Naive B cell (primary cell): ENCODE results near the gene EPHB3. TPM values are rescaled to one million over a fixed set of nuclear protein-coding genes. Genes with fewer than 3 reads are reported as not detected.

Source experiments
- ATAC-seq, 2 donors: fragments of 150-1000 bp; cut with Tn5 transposase; 2 replicates each; pipeline ENCODE4 v1.10.0; 2021; ENCODE audit warnings: low read depth in 2 of 2, mild to moderate bottlenecking in 2 of 2, moderate library complexity in 2 of 2
- DNase-seq: peaks from one replicate; pipeline ENCODE4 v3.0.0; 2022
- H3K27ac Mint-ChIP-seq, 6 donors: one replicate each; pipeline ENCODE4 v1.8.0; 2020 to 2022; ENCODE audit warnings: mild to moderate bottlenecking in 6 of 6, mixed read lengths in 6 of 6, moderate library complexity in 5 of 6, inconsistent platforms in 2 of 6
- H3K27me3 Mint-ChIP-seq, 3 donors: one replicate each; pipeline ENCODE4 v1.8.0; 2021 to 2022; ENCODE audit warnings: mixed read lengths in 3 of 3, mild to moderate bottlenecking in 1 of 3
- H3K36me3 Mint-ChIP-seq, 2 donors: one replicate each; pipeline ENCODE4 v1.8.0; 2020 to 2022; ENCODE audit warnings: mixed read lengths in 2 of 2, inconsistent platforms in 1 of 2, mild to moderate bottlenecking in 1 of 2
- H3K4me1 Mint-ChIP-seq, 3 donors: one replicate each; pipeline ENCODE4 v1.8.0; 2020 to 2022; ENCODE audit warnings: mixed read lengths in 3 of 3, inconsistent platforms in 1 of 3, mild to moderate bottlenecking in 1 of 3, moderate library complexity in 1 of 3
- H3K4me3 Mint-ChIP-seq, 8 donors: one replicate each; pipeline ENCODE4 v1.8.0; 2020 to 2022; ENCODE audit warnings: mild to moderate bottlenecking in 8 of 8, mixed read lengths in 8 of 8, moderate library complexity in 8 of 8, inconsistent platforms in 2 of 8
- H3K9me3 Mint-ChIP-seq, 7 donors: one replicate each; pipeline ENCODE4 v1.8.0; 2020 to 2022; ENCODE audit warnings: mixed read lengths in 7 of 7, mild to moderate bottlenecking in 5 of 7, inconsistent platforms in 2 of 7, moderate library complexity in 1 of 7
- polyA plus RNA-seq, 6 donors: library from polyadenylated mRNA; unstranded; fragments of 300-500 nt; fragmentation: Illumina TruSeq; gene quantifications; one replicate each; pipeline ENCODE4 v1.2.3, GENCODE V29; 2021; ENCODE audit warnings: low read depth in 6 of 6

Gene EPHB3
- polyA plus RNA-seq, 6 donors from 2014 or later: not detected

DNA sequence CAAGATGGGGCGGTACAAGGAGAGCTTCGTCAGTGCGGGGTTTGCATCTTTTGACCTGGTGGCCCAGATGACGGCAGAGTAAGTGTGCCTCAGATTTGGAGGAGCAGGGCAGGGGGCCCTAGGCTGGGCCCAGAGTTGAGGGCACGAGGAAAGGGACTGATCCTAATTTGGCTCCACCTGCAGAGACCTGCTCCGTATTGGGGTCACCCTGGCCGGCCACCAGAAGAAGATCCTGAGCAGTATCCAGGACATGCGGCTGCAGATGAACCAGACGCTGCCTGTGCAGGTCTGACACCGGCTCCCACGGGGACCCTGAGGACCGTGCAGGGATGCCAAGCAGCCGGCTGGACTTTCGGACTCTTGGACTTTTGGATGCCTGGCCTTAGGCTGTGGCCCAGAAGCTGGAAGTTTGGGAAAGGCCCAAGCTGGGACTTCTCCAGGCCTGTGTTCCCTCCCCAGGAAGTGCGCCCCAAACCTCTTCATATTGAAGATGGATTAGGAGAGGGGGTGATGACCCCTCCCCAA, 19.8 kb downstream of the EPHB3 start:
- ATAC-seq (no peak), DNase-seq (no peak)
- Mint-ChIP-seq H3K4me1 (peaks cover 6 to 15% (median 7%) of the 10 kb centered on the region in 3 donors), H3K36me3 (no peaks in the 10 kb centered on the region), H3K27me3 (peaks cover 49 to 65% (median 58%) of the 10 kb centered on the region in 3 donors), H3K27ac (no peak overlapping the region), H3K9me3 (no peaks in the 10 kb centered on the region), H3K4me3 (no peak overlapping the region)

DNA sequence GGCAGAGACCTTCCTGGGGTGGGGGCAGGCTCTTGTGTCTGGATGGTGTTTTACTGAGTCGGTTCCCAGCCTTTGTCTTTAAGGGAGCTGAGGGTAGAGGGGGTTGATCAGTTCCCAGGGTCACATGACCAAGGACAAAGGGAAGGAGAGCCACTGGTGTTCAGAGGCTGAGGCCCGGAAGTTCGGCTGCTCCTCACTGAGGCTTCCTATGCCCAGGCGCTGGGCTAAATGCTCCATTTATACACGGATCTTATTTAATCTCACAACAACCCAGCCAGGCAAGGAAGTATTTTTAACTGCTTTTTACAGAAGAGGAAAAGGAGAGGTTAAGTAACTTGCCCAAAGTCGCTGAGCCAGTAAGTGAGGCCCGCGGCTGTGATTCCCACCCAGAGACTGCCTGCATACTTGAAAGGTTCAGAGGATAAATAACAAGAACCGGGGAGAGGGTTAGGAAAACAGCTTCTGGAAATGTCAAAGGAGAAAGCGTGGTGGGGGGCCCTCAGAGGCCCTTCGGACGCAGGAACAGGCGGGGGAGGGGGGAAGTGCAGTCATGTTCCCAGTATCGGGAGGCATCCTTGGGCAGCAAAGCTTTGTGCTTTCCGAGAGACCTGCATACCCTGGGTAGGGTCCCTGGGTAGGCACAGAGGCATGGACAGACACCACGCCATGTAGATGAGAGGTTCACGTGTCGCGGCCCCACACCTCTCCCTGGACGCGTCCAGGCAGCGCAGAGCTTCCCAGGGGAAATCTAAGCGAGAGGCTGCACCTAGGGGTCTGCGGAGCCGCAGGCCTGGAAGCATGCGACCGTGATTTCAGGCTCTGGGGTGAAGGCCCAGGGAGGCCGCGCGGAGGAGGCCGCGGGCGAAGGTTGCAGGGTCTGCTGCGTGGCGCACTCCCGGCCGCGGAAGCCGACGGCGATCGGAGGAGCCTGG, 21.3 kb downstream of the EPHB3 start:
- Mint-ChIP-seq H3K27ac (no peak overlapping the region), H3K36me3 (no peaks in the 10 kb centered on the region), H3K4me1 (peaks cover 6 to 15% (median 7%) of the 10 kb centered on the region in 3 donors), H3K4me3 (peak overlapping the region; percentile 37 to 86 (median 67)), H3K27me3 (peaks cover 46 to 59% (median 54%) of the 10 kb centered on the region in 3 donors), H3K9me3 (no peaks in the 10 kb centered on the region)
- DNase-seq (no peak), ATAC-seq (no peak)

DNA sequence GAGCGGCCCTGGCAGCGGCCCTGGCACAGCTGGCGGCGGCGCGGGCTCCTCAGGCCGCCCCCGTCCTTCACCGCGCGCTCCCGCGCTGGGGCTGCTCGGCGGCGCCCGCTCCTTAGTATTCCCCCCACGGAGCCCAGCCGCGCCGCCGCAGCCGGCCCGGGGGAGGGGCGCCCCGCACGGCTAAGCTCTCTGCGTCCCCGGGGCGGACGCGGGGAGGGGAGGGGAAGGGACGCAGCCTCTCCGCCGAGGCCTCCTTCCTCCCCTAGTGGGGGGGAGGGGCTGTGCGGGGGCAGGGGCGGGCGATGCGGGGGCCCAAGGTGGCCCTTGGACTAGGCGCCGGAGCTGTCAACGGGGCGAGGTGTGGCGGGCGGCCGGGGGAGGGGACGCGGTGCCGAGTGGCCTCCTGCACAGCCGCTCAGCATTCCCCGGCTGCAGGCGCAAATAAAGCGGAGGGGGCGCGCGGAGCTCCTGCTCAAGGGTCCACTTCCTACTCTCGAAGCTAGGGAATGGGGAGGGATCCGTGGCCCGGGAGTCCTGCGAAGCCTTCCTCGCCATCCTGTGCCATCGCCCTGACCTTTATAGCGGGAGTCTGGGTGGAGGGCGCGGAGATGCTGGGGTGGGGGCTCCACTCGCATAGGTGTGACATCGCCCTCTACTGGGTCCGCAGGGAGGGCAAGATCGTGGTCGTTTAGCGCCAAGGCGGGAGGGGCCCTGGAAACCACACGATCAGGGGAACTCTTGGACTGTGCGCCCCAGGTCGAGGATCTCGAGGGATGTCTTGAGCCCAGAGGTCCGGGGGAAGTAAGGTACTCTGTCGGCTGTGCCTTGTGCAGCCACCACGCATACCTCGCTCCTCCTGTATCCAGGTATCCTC, 22.2 kb downstream of the EPHB3 start:
- Mint-ChIP-seq H3K4me1 (peaks cover 6 to 15% (median 7%) of the 10 kb centered on the region in 3 donors), H3K27ac (no peak overlapping the region), H3K4me3 (peak overlapping the region in 7 of 8 donors; percentile 5 to 69 (median 38)), H3K27me3 (peaks cover 39 to 50% (median 46%) of the 10 kb centered on the region in 3 donors), H3K9me3 (no peaks in the 10 kb centered on the region), H3K36me3 (no peaks in the 10 kb centered on the region)
- ATAC-seq (peak; percentile 45 to 56), DNase-seq (no peak)

DNA sequence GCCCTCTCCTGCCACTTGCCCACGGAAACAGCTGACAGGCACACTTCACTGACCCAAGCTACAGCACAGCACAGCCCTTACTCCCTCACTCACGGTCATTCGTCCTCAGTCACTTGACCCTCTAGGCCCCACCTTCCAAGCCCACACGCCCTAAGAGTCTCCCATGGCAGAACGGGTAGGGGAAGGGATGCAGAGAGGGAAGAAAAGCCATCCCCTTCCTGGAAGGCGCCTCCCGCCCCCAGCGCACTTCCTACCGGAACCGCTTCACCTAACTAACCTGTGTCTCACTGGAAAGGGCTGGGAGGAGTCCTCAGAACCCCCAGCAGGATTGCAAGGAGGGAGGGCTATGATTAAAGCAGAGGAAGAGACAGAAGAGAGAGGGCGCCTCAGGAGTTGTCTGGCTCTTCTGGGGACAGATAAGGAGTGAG, 22.9 kb downstream of the EPHB3 start:
- Mint-ChIP-seq H3K9me3 (no peaks in the 10 kb centered on the region), H3K4me3 (peak overlapping the region in 6 of 8 donors; percentile 15 to 69 (median 43)), H3K4me1 (peaks cover 6 to 15% (median 7%) of the 10 kb centered on the region in 3 donors), H3K36me3 (no peaks in the 10 kb centered on the region), H3K27me3 (peaks cover 34 to 44% (median 39%) of the 10 kb centered on the region in 3 donors), H3K27ac (no peak overlapping the region)
- ATAC-seq (peak in 1 of 2 donors; percentile 12), DNase-seq (no peak)

DNA sequence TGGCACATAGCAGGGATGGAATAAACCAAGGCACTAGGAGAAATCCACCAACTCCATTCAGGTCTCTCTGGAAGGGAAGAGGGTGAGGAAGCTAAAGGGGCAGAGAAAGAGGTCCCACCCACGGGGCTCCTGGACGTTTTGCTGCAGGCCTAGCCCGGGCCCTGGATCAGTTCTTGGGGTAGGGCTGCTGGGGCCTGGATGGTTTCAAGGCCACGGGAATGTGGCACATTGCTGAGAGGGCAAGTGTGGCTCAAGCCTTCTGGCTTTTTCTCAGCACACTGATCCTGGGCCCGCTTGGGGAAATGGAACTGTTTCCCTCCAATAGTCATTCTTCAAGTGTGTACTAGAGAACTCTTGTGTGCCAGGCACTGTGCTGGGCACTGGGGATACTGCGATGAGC, 24.0 kb downstream of the EPHB3 start:
- Mint-ChIP-seq H3K27ac (peak overlapping the region in 1 of 6 donors; percentile 6), H3K9me3 (no peaks in the 10 kb centered on the region), H3K27me3 (peaks cover 30 to 34% (median 30%) of the 10 kb centered on the region in 3 donors), H3K4me3 (no peak overlapping the region), H3K4me1 (peaks cover 6 to 15% (median 7%) of the 10 kb centered on the region in 3 donors), H3K36me3 (no peaks in the 10 kb centered on the region)
- no peak for ATAC-seq
- no peak for DNase-seq

DNA sequence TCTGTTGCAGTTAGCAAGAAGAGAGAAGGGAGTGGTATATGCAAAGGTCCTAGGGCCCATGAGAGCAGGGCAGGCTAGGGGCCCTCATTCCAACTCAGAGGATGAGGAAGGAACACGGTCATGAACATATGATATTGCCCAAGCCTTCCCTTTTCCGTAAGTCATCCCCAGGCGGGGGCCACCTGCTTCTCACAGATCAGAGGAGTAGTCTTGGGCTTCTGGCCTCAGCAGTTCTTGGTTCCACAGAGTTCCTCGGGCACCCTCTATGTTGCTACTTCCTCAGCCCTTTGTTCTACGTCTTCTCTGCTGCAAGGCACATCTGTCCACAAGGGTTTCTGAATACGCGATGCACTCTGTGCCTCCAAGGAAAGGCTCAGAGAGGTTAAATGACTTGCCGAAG, 25.3 kb downstream of the EPHB3 start:
- Mint-ChIP-seq H3K27ac (no peak overlapping the region), H3K4me3 (no peak overlapping the region), H3K27me3 (peaks cover 21 to 22% (median 22%) of the 10 kb centered on the region in 3 donors), H3K4me1 (peaks cover 6 to 15% (median 7%) of the 10 kb centered on the region in 3 donors), H3K36me3 (no peaks in the 10 kb centered on the region), H3K9me3 (no peaks in the 10 kb centered on the region)
- no peak for DNase-seq
- no peak for ATAC-seq

DNA sequence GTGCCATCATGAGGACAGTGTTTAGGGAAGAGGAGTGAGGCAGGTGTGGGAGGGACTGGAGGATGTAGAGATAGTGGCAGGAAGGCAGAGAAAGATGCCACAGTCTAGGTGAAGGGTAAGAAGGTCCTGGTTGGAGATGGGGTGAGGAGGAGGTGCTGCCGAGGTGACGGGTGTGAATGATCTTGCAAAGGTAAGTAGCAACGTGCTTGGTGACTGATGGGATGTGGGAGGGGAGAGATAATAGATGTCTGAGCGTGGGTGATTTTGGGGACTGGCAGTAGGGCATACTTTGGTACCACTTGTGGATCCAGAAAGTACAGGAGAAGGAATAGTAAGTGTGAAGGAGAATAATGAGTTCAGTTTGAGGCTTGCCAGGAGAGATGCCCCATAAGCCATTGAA, 27.2 kb downstream of the EPHB3 start:
- DNase-seq (no peak), ATAC-seq (no peak)
- Mint-ChIP-seq H3K4me3 (no peak overlapping the region), H3K9me3 (no peaks in the 10 kb centered on the region), H3K27ac (no peak overlapping the region), H3K4me1 (peaks cover 0 to 9% (median 0%) of the 10 kb centered on the region in 3 donors), H3K36me3 (no peaks in the 10 kb centered on the region), H3K27me3 (peaks cover 10 to 18% (median 15%) of the 10 kb centered on the region in 3 donors)

DNA sequence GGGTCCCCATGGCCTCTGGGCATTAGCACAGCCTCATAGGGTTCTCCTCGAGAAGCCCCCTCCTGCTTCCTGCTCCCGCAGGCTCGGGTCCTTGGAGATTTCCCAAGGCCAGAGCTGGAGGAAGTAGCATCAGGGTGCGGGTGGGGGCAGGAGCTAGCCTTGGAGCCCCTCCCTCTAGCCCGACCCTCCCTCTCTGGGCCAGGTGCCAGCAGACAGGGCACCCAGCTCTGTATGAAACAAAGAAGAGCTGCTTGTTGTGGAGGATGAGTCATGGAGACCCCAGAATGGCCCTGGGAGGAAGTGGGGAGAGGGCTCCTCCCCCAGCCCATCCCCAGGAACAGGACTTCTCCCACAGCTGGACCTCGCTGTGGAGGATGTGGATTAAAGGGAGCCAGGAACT, 29.2 kb downstream of the EPHB3 start:
- ATAC-seq (no peak), DNase-seq (no peak)
- no peak overlapping the region for H3K4me3 Mint-ChIP-seq
- no peaks in the 10 kb centered on the region for H3K4me1 Mint-ChIP-seq
- H3K36me3 Mint-ChIP-seq: no peaks in the 10 kb centered on the region
- no peaks in the 10 kb centered on the region for H3K9me3 Mint-ChIP-seq
- no peak overlapping the region for H3K27ac Mint-ChIP-seq
- peaks cover 0 to 8% (median 2%) of the 10 kb centered on the region in 3 donors for H3K27me3 Mint-ChIP-seq

DNA sequence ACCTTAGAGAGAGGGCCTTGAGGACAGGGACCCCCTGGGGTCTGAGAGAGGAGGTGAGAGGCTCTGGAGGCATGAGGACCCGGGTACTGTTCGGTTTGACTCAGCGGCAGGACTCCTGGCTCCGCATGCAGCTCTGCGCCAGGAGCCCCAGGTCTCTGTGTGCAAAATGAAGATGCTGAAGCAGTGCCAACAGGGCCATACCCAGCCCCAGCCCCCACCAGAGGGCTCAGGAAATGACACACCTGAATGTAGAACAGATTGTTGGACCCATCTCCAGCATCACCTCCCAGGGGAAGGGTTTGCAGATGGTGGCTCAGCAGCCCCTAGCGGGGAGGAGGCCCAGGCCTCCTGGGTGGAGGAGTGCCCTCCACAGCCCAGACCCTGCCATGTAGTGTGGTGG, 30.2 kb downstream of the EPHB3 start:
- no peak for ATAC-seq
- Mint-ChIP-seq H3K4me1 (no peaks in the 10 kb centered on the region), H3K27ac (no peak overlapping the region), H3K36me3 (no peaks in the 10 kb centered on the region), H3K4me3 (no peak overlapping the region), H3K27me3 (peaks cover 0 to 8% (median 0%) of the 10 kb centered on the region in 3 donors), H3K9me3 (no peaks in the 10 kb centered on the region)
- no peak for DNase-seq

DNA sequence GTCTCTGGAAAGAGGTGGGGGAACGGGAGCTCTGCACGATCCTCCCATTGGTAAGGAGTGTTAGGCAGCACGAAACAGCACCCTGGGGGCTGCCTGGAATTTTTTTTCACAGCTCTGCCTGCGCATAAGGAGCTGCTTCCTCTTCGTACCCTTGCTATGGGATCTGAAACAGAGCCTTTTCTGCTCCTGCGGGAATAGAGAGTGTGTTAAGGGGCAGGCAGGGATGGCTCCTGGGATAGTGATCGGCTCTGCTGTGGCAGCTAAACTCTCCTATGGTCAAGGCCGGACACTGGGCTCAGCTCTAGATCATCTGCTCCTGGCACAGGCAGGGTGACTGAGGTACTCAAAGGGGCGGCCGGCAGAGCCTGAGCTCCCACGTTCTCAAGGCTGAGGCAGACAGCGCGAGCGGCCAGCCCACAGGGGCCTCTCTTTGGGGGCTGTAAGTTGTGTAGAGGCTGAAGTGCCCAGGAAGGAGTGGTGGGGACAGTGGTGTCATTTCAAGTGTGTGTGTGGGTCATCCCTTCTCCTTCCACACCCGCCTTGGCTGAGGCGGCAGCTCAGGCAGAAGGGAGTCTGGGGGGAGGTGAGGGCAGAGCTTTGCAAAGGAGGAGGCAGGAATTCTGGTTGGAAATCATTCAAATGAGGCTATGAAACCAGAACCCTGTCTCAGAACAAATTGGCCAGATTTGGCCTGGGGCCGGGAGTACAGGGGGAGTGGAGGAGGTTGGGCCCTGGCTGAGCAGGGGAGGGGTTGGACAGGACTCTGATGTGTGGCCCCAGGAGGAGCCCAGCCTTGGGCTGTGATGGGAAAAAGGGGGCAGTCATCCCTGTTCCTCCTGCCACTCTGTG, 31.0 kb downstream of the EPHB3 start:
- no peak for DNase-seq
- no peaks in the 10 kb centered on the region for H3K9me3 Mint-ChIP-seq
- no peaks in the 10 kb centered on the region for H3K36me3 Mint-ChIP-seq
- H3K27ac Mint-ChIP-seq: peak overlapping the region in 1 of 6 donors; percentile 84
- H3K4me1 Mint-ChIP-seq: no peaks in the 10 kb centered on the region
- peaks cover 0 to 8% (median 0%) of the 10 kb centered on the region in 3 donors for H3K27me3 Mint-ChIP-seq
- no peak for ATAC-seq
- no peak overlapping the region for H3K4me3 Mint-ChIP-seq

DNA sequence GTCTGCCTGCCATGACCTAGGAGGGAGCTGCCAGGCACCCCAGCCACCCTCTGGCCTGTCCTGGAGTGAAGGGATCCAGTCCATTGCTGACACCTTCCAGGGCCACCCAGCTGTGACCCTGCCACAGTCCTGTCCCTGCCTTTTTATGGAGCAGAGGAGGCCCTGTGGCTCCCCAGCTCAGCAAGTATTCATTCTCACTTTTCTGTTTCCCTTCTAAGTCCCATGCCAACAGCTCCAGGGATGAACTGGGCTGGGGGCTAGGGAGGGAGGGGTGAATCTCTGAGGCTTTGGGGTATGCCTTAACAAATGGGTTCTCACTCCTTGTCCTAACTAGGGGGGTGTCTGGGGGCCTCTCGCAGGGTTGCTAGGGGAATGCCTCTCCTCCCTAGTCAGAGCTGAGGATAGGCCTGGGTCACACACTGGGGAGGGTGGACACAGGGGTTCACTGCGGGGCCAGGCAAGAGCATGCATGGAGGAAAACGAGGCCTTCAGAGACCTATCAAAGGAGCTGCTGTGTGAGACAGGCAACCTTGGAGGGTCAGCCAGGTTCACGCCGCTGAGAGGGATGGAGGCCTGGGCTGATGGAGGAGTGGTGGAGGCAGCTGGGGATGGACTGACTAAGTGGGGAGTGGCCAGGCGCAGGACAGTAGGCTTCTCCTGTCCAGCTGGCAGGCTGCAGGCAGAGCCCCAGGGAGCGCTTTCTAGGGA, 31.8 kb downstream of the EPHB3 start:
- no peaks in the 10 kb centered on the region for H3K9me3 Mint-ChIP-seq
- H3K27me3 Mint-ChIP-seq: peaks cover 0 to 8% (median 0%) of the 10 kb centered on the region in 3 donors
- peak overlapping the region in 1 of 6 donors; percentile 20 for H3K27ac Mint-ChIP-seq
- H3K4me3 Mint-ChIP-seq: no peak overlapping the region
- H3K36me3 Mint-ChIP-seq: no peaks in the 10 kb centered on the region
- DNase-seq (no peak), ATAC-seq (no peak)
- no peaks in the 10 kb centered on the region for H3K4me1 Mint-ChIP-seq

DNA sequence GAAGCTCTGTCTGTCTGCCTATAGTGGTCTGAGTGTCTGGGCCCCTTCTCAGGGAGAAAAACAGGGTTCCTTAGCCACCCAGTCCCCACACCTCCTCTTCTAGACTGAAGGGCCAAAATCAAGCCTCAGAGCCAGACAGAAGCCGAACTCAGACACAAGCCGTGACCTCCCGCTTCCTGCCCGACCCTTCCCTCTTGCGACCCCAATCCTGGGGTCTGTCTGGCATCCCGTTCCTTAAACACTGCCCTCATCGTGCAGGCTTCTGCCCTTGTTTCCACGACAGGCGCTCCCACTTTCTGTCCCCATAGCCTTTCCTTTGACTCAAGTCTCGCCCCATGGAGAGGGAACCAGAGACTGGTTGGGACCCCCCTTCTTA, 32.3 kb downstream of the EPHB3 start:
- no peaks in the 10 kb centered on the region for H3K9me3 Mint-ChIP-seq
- H3K36me3 Mint-ChIP-seq: no peaks in the 10 kb centered on the region
- no peak for DNase-seq
- no peak for ATAC-seq
- no peak overlapping the region for H3K4me3 Mint-ChIP-seq
- H3K4me1 Mint-ChIP-seq: no peaks in the 10 kb centered on the region
- peak overlapping the region in 1 of 6 donors; percentile 67 for H3K27ac Mint-ChIP-seq
- peaks cover 0 to 8% (median 0%) of the 10 kb centered on the region in 3 donors for H3K27me3 Mint-ChIP-seq
